ENCODE results near the gene ZNF446. TPM values are rescaled to one million over a fixed set of nuclear protein-coding genes. Genes with fewer than 3 reads are reported as not detected.

The ZNF446 gene
- total and polyA plus RNA-seq, 9 of the 15 experiments (the other 6 are each of a cell fraction or from before 2014, with no cell fraction given) = 0.07 to 4.8 (median 1.2) TPM

GRCh38 chr19:58475714-58476497, at the start of gene ZNF446 (continued):
- TF ChIP-seq SREBF1 (IDR thresholded peaks at IDR 0.05; ENCODE audit: borderline replicate concordance, low read depth, low read length) (peak; percentile 56; the same call in 1 of the 2 replicates), CXXC5 (CRISPR knock-in tag; IDR thresholded peaks at IDR 0.05) (peak; percentile 92), VEZF1 (CRISPR knock-in tag; IDR thresholded peaks at IDR 0.05) (peak; percentile 81), SIN3B (IDR thresholded peaks at IDR 0.05; ENCODE audit: low read depth) (peak; percentile 52; the same call in 1 of the 2 replicates), E4F1 (CRISPR knock-in tag; IDR thresholded peaks at IDR 0.05; ENCODE audit: borderline replicate concordance) (peak; percentile 88), HNRNPLL (IDR thresholded peaks at IDR 0.05; ENCODE audit: low read depth, low read length, poor library complexity, severe bottlenecking) (peak; percentile 62), ZFP1 (CRISPR knock-in tag; IDR thresholded peaks at IDR 0.05) (no peak), PURB (CRISPR knock-in tag; IDR thresholded peaks at IDR 0.05; ENCODE audit: low read depth) (no peak), ZNF146 (CRISPR knock-in tag; IDR thresholded peaks at IDR 0.05; ENCODE audit: unreplicated experiment) (no peak), SPI1 (IDR thresholded peaks at IDR 0.05; ENCODE audit: borderline replicate concordance, low read depth, low read length) (peak; percentile 55; the same call in 1 of the 2 replicates), RBM25 (IDR thresholded peaks at IDR 0.05; ENCODE audit: low read depth, low read length, severe bottlenecking) (peak; percentile 66), ZFP36 (IDR thresholded peaks at IDR 0.05; ENCODE audit: low read depth, low read length, partially characterized antibody) (peak; percentile 88), ZNF398 (CRISPR knock-in tag; IDR thresholded peaks at IDR 0.05) (no peak), LARP7 (IDR thresholded peaks at IDR 0.05) (no peak), NFRKB (IDR thresholded peaks at IDR 0.05; ENCODE audit: low read depth) (no peak), CBX5 (IDR thresholded peaks at IDR 0.05; ENCODE audit: borderline replicate concordance, low read depth) (no peak), ZC3H8 (IDR thresholded peaks at IDR 0.05) (no peak), TFAP4 (CRISPR knock-in tag; IDR thresholded peaks at IDR 0.05; ENCODE audit: borderline replicate concordance) (peak; percentile 95), ZNF644 (tag; IDR thresholded peaks at IDR 0.05; ENCODE audit: low read depth) (no peak), CREB3L1 (IDR thresholded peaks at IDR 0.05; ENCODE audit: borderline replicate concordance, low read depth) (peak; percentile 87)
